WTC11 (cell line): Measurements from ENCODE around the gene ADCY1. TPM values are rescaled to one million over a fixed set of nuclear protein-coding genes. Genes with fewer than 3 reads are reported as not detected.

Experiments used
- ATAC-seq: fragments of 200-7000 bp; cut with Tn5 transposase; 2 replicates; pipeline ENCODE4 v1.10.0; 2021; ENCODE audit warnings: mild to moderate bottlenecking, moderate library complexity
- CTCF ChIA-PET: fragments of 300-600 bp; sonication (Branson Sonifier 250); formaldehyde crosslinking; loops from one replicate; lab custom pipeline; 2021; ENCODE audit warnings: antibody characterized with exemption; lab: Charles Lee
- POLR2A ChIA-PET: fragments of 350-600 bp; sonication (Branson Sonifier 250); formaldehyde crosslinking; loops from one replicate; lab custom pipeline; 2021; ENCODE audit warnings: antibody characterized with exemption; lab: Charles Lee
- DNase-seq: peaks from one replicate; pipeline ENCODE4 v3.0.0; 2021; ENCODE audit warnings: low spot score
- H3K27ac Mint-ChIP-seq: 2 replicates; pipeline ENCODE4 v1.8.0; 2021; ENCODE audit warnings: mixed read lengths
- H3K27me3 Mint-ChIP-seq: 2 replicates; pipeline ENCODE4 v1.8.0; 2021; ENCODE audit warnings: low read depth, mild to moderate bottlenecking, moderate library complexity, mixed read lengths
- H3K36me3 Mint-ChIP-seq: 2 replicates; pipeline ENCODE4 v1.8.0; 2021; ENCODE audit warnings: mixed read lengths
- H3K4me1 Mint-ChIP-seq: 2 replicates; pipeline ENCODE4 v1.8.0; 2022; ENCODE audit warnings: mixed read lengths
- H3K4me3 Mint-ChIP-seq: 2 replicates; pipeline ENCODE4 v1.8.0; 2021; ENCODE audit warnings: mild to moderate bottlenecking, moderate library complexity, mixed read lengths
- H3K9me3 Mint-ChIP-seq: 2 replicates; pipeline ENCODE4 v1.8.0; 2021; ENCODE audit warnings: mixed read lengths
- CREM ChIP-seq: sonication (generic); formaldehyde crosslinking; IDR thresholded peaks from 2 replicates; pipeline ENCODE4 v1.8.1; 2022; ENCODE audit warnings: mild to moderate bottlenecking, missing genetic modification reagents, moderate library complexity
- MYBL2 ChIP-seq: sonication (generic); formaldehyde crosslinking; IDR thresholded peaks from 2 replicates; pipeline ENCODE4 v1.8.1; 2023; ENCODE audit warnings: mild to moderate bottlenecking, moderate library complexity, missing genetic modification reagents
- NFATC4 ChIP-seq: fragments of 250-450 bp; sonication (Bioruptor Pico); IDR thresholded peaks from 2 replicates; pipeline ENCODE4 v1.9.0; 2021; ENCODE audit warnings: mild to moderate bottlenecking
- NFYB ChIP-seq: sonication (generic); formaldehyde crosslinking; conservative IDR thresholded peaks from 2 replicates; pipeline ENCODE4 v1.8.0; 2022; ENCODE audit warnings: low read depth, missing genetic modification reagents
- RORB ChIP-seq: fragments of 250-450 bp; sonication (Bioruptor Pico); IDR thresholded peaks from 2 replicates; pipeline ENCODE4 v1.9.0; 2021; ENCODE audit warnings: mild to moderate bottlenecking
- TEAD1 ChIP-seq: sonication (generic); formaldehyde crosslinking; IDR thresholded peaks from 2 replicates; pipeline ENCODE4 v1.8.0; 2022; ENCODE audit warnings: mild to moderate bottlenecking, missing genetic modification reagents
- TEAD4 ChIP-seq: sonication (generic); formaldehyde crosslinking; IDR thresholded peaks from 2 replicates; pipeline ENCODE4 v1.8.0; 2022; ENCODE audit warnings: mild to moderate bottlenecking, missing genetic modification reagents
- ZNF219 ChIP-seq: sonication (generic); formaldehyde crosslinking; IDR thresholded peaks from 2 replicates; pipeline ENCODE4 v1.8.0; 2023; ENCODE audit warnings: missing genetic modification reagents, mild to moderate bottlenecking, borderline replicate concordance
- ZNF396 ChIP-seq: fragments of 250-450 bp; sonication (Bioruptor Pico); IDR thresholded peaks from 2 replicates; pipeline ENCODE4 v1.8.0; 2021; ENCODE audit warnings: mild to moderate bottlenecking, moderate library complexity, borderline replicate concordance
- total RNA-seq: library from RNA; stranded (reverse); gene quantifications from 3 replicates; pipeline ENCODE4 v1.2.3, GENCODE V29; 2021
- TF ChIP-seq, protein P1 (sequence below): sonication (generic); formaldehyde crosslinking; IDR thresholded peaks from 2 replicates; pipeline ENCODE4 v1.8.1; 2022; ENCODE audit warnings: mild to moderate bottlenecking, moderate library complexity, missing genetic modification reagents
- TF ChIP-seq, protein P2 (sequence below): sonication (generic); formaldehyde crosslinking; conservative IDR thresholded peaks from 2 replicates; pipeline ENCODE4 v1.8.1; 2023; ENCODE audit warnings: mild to moderate bottlenecking, low read depth, missing genetic modification reagents, moderate library complexity
- TF ChIP-seq, protein P3 (sequence below): sonication (generic); formaldehyde crosslinking; IDR thresholded peaks from 2 replicates; pipeline ENCODE4 v1.8.1; 2023; ENCODE audit warnings: mild to moderate bottlenecking, missing genetic modification reagents, borderline replicate concordance
- TF ChIP-seq, protein P4 (sequence below): sonication (generic); formaldehyde crosslinking; IDR thresholded peaks from 2 replicates; pipeline ENCODE4 v1.8.1; 2022; ENCODE audit warnings: low read depth, missing genetic modification reagents, borderline replicate concordance
- TF ChIP-seq, protein P5 (sequence below): sonication (generic); formaldehyde crosslinking; conservative IDR thresholded peaks from 2 replicates; pipeline ENCODE4 v1.8.1; 2022; ENCODE audit warnings: mild to moderate bottlenecking, missing genetic modification reagents
- TF ChIP-seq, protein P6 (sequence below): fragments of 250-450 bp; sonication (Bioruptor Pico); IDR thresholded peaks from 2 replicates; pipeline ENCODE4 v1.9.0; 2021; ENCODE audit warnings: mild to moderate bottlenecking

The ADCY1 gene
- total RNA-seq, 1 experiment from 2014 or later, result 29.0 TPM

DNA sequence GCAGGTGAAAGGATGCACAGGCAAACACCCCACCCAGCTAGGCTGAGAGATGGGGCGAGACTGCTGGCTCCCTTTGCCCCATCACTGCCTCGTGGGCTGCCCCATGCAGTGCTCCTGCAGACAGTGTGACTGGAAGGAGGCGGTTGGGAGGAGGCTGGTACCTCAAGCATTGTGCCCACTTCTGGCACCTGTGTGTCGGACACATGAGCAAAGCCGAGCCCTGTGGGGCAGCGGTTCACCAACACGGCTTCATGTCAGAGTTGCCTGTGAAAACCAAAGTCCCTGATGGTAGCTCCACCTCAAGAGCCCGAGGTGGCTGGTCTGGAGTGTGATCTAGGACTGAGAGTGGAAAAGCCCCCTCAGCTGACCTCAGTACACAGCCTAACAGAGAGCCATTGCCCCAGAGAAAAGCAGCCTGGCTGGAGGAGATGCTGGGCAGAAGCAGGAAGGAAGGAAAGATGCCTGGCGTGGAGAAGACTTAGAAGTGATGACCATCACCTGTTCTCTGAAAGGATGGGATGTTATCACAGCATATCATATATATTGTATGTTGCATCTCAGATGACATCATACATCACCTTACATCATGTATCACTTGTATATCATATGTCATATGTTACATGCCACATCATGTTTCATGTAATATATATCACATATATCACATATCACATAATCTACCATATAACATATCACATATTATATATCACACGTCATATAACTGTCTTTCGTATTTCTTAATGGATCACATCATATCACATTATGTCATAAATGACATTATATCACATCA lies 75.6 kb downstream of the ADCY1 start:
- POLR2A ChIA-PET, result no interaction called here
- no peak for DNase-seq
- Mint-ChIP-seq H3K36me3 (peaks cover 13% of the 10 kb centered on the region), H3K27me3 (no peaks in the 10 kb centered on the region), H3K4me3 (no peak overlapping the region), H3K27ac (no peak overlapping the region), H3K9me3 (no peaks in the 10 kb centered on the region), H3K4me1 (no peaks in the 10 kb centered on the region)
- TF ChIP-seq, protein P1, sequence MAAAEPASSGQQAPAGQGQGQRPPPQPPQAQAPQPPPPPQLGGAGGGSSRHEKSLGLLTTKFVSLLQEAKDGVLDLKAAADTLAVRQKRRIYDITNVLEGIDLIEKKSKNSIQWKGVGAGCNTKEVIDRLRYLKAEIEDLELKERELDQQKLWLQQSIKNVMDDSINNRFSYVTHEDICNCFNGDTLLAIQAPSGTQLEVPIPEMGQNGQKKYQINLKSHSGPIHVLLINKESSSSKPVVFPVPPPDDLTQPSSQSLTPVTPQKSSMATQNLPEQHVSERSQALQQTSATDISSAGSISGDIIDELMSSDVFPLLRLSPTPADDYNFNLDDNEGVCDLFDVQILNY (CRISPR knock-in tag), result no peak
- TF ChIP-seq TEAD1 (CRISPR knock-in tag), result no peak
- no peak for TF ChIP-seq RORB (CRISPR knock-in tag)
- TF ChIP-seq, protein P2, sequence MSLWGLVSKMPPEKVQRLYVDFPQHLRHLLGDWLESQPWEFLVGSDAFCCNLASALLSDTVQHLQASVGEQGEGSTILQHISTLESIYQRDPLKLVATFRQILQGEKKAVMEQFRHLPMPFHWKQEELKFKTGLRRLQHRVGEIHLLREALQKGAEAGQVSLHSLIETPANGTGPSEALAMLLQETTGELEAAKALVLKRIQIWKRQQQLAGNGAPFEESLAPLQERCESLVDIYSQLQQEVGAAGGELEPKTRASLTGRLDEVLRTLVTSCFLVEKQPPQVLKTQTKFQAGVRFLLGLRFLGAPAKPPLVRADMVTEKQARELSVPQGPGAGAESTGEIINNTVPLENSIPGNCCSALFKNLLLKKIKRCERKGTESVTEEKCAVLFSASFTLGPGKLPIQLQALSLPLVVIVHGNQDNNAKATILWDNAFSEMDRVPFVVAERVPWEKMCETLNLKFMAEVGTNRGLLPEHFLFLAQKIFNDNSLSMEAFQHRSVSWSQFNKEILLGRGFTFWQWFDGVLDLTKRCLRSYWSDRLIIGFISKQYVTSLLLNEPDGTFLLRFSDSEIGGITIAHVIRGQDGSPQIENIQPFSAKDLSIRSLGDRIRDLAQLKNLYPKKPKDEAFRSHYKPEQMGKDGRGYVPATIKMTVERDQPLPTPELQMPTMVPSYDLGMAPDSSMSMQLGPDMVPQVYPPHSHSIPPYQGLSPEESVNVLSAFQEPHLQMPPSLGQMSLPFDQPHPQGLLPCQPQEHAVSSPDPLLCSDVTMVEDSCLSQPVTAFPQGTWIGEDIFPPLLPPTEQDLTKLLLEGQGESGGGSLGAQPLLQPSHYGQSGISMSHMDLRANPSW (CRISPR knock-in tag), result no peak
- TF ChIP-seq CREM, result no peak
- TF ChIP-seq MYBL2, result no peak
- TF ChIP-seq NFYB, result no peak
- TF ChIP-seq, protein P3, sequence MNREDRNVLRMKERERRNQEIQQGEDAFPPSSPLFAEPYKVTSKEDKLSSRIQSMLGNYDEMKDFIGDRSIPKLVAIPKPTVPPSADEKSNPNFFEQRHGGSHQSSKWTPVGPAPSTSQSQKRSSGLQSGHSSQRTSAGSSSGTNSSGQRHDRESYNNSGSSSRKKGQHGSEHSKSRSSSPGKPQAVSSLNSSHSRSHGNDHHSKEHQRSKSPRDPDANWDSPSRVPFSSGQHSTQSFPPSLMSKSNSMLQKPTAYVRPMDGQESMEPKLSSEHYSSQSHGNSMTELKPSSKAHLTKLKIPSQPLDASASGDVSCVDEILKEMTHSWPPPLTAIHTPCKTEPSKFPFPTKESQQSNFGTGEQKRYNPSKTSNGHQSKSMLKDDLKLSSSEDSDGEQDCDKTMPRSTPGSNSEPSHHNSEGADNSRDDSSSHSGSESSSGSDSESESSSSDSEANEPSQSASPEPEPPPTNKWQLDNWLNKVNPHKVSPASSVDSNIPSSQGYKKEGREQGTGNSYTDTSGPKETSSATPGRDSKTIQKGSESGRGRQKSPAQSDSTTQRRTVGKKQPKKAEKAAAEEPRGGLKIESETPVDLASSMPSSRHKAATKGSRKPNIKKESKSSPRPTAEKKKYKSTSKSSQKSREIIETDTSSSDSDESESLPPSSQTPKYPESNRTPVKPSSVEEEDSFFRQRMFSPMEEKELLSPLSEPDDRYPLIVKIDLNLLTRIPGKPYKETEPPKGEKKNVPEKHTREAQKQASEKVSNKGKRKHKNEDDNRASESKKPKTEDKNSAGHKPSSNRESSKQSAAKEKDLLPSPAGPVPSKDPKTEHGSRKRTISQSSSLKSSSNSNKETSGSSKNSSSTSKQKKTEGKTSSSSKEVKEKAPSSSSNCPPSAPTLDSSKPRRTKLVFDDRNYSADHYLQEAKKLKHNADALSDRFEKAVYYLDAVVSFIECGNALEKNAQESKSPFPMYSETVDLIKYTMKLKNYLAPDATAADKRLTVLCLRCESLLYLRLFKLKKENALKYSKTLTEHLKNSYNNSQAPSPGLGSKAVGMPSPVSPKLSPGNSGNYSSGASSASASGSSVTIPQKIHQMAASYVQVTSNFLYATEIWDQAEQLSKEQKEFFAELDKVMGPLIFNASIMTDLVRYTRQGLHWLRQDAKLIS, result no peak
- TF ChIP-seq, protein P4, sequence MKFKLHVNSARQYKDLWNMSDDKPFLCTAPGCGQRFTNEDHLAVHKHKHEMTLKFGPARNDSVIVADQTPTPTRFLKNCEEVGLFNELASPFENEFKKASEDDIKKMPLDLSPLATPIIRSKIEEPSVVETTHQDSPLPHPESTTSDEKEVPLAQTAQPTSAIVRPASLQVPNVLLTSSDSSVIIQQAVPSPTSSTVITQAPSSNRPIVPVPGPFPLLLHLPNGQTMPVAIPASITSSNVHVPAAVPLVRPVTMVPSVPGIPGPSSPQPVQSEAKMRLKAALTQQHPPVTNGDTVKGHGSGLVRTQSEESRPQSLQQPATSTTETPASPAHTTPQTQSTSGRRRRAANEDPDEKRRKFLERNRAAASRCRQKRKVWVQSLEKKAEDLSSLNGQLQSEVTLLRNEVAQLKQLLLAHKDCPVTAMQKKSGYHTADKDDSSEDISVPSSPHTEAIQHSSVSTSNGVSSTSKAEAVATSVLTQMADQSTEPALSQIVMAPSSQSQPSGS (CRISPR knock-in tag), result no peak
- TF ChIP-seq NFATC4 (CRISPR knock-in tag), result no peak
- TF ChIP-seq, protein P5, sequence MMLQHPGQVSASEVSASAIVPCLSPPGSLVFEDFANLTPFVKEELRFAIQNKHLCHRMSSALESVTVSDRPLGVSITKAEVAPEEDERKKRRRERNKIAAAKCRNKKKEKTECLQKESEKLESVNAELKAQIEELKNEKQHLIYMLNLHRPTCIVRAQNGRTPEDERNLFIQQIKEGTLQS (CRISPR knock-in tag), result no peak
- no peak for TF ChIP-seq ZNF396
- no peak for TF ChIP-seq ZNF219 (CRISPR knock-in tag)
- TF ChIP-seq TEAD4 (CRISPR knock-in tag), result no peak
- TF ChIP-seq, protein P6, sequence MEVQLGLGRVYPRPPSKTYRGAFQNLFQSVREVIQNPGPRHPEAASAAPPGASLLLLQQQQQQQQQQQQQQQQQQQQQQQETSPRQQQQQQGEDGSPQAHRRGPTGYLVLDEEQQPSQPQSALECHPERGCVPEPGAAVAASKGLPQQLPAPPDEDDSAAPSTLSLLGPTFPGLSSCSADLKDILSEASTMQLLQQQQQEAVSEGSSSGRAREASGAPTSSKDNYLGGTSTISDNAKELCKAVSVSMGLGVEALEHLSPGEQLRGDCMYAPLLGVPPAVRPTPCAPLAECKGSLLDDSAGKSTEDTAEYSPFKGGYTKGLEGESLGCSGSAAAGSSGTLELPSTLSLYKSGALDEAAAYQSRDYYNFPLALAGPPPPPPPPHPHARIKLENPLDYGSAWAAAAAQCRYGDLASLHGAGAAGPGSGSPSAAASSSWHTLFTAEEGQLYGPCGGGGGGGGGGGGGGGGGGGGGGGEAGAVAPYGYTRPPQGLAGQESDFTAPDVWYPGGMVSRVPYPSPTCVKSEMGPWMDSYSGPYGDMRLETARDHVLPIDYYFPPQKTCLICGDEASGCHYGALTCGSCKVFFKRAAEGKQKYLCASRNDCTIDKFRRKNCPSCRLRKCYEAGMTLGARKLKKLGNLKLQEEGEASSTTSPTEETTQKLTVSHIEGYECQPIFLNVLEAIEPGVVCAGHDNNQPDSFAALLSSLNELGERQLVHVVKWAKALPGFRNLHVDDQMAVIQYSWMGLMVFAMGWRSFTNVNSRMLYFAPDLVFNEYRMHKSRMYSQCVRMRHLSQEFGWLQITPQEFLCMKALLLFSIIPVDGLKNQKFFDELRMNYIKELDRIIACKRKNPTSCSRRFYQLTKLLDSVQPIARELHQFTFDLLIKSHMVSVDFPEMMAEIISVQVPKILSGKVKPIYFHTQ (CRISPR knock-in tag), result no peak
- CTCF ChIA-PET, result interaction anchor here (1.9 kb wide), 1 partner anchor 14 kb away, joined by 9 read pairs; no protein-coding TSS in a partner anchor
- no peak for ATAC-seq
